Right lung (tissue), 5 donors: Measurements from ENCODE around the gene PPP5C. TPM values are rescaled to one million over a fixed set of nuclear protein-coding genes. Genes with fewer than 3 reads are reported as not detected.
"Not testable (repeated sequence)": the region's sequence is repeated elsewhere in the genome, so short reads cannot be mapped to it uniquely, and the experiment has no call there.

Experiments used
- DNase-seq, 2 donors: peaks; one replicate each; pipeline ENCODE4 v3.0.0-alpha.2; 2013
- polyA plus RNA-seq, 5 donors: library from polyadenylated mRNA; unstranded; fragments of 120-200 nt; gene quantifications; one replicate each; pipeline versions ENCODE4 v1.2.1 to v1.2.3, GENCODE V29; 2013; ENCODE audit warnings: inconsistent platforms in 1 of 5, low replicate concordance in 1 of 5; ENCODE audit not compliant: insufficient read length in 5 of 5, insufficient read depth in 1 of 5

Gene PPP5C
- polyA plus RNA-seq, 5 donors, result 95.7 to 107 (median 104) TPM

- no peak for DNase-seq
Observed at GRCh38 chr19:46383171-46383815, 36.4 kb downstream of the PPP5C start.

- no peak for DNase-seq
Observed at GRCh38 chr19:46383846-46384245, 37.0 kb downstream of the PPP5C start.

GRCh38 chr19:46384396-46384795 is 37.5 kb downstream of the PPP5C start:
- no peak for DNase-seq

DNA sequence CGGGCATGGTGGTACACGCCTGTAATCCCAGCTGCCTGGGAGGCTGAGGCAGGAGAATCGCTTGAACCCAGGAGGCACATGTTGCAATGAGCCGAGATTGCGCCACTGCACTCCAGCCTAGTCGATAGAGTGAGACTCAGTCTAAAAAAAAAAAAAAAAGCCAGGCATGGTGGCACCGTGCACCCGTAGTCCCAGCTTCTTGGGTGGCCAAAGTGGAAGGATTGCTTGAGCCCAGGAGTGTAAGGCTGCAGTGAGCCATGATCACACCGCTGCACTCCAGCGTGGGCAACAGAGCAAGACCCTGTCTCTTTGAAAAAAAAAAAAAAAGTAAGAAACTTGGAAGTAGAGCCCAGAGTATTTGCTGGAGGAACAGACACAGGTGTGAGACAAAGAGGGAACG is 38.7 kb downstream of the PPP5C start:
- DNase-seq, result no peak

DNA sequence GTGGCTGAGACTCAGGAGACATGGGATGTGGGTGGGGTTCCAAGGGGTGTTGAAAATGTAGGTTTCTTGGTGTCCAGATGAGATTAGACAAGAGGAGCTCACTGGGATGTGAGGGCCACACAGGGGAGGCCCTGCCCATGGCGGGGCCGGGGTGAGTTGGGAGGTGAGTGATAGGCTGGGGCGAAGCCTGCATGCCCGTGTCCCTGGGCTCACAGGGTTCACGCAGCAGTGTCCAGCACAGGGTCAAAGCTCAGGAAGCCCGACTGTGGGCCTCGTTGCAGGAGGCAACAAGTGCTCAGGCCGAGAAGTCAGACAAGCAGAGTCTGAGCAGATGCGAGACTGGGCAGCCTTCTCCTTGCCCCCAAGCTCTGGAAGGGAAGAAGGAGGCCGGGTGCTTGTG is 39.3 kb downstream of the PPP5C start:
- no peak for DNase-seq

DNA sequence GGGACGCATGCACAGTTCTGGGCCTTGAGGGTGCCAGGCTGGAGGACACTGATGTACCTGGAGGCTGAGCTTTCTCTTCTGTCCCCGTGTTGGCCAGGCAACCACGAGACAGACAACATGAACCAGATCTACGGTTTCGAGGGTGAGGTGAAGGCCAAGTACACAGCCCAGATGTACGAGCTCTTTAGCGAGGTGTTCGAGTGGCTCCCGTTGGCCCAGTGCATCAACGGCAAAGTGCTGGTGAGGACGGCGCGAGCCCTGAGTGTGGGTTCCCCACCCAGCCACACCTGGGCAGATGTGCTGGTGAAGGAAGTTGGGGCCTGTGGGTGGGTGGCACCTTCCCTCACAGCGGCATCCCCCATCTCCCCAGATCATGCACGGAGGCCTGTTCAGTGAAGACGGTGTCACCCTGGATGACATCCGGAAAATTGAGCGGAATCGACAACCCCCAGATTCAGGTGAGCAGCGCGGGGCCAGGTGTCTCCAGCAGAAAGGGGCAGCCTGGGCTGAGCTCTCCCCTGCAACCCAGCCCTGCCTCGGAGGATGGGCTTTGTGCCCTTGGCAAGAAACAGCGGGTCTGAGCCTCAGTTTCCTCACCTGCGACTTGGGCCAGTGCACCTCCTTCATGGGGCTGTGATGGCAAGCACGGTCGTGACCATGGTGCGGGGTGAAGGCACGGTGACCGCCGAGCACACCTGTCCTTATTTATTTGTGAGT is 40.3 kb downstream of the PPP5C start:
- no peak for DNase-seq

- no peak for DNase-seq
Observed at GRCh38 chr19:46387713-46388130, 40.8 kb downstream of the PPP5C start.

DNA sequence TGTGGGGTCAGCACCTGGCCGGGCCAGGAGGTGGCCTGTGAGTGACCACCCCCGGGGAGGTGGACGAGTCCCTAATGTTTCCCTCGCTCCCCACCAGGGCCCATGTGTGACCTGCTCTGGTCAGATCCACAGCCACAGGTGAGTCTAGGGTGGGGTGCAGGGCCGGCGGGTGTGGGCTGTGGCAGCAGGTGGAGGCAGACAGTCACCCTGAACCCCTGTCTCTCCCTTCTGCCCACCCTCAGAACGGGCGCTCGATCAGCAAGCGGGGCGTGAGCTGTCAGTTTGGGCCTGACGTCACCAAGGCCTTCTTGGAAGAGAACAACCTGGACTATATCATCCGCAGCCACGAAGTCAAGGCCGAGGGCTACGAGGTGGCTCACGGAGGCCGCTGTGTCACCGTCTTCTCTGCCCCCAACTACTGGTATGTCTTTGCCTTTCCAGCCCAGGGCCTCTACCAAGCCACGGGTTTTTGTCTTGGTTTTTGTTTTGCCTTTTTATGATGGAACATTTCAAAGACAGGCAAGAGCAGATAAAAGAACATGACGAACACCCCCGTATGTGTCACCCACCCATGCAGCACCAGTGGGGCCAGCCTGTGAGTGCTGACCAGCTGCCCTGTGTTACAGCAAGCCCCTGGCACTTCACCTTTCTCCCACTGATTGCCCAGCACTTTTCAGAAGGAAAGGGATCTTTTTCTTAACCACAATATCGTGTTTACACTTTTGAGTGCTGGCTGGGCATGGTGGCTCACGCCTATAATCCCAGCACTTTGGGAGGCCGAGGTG is 41.6 kb downstream of the PPP5C start:
- no peak for DNase-seq

DNA sequence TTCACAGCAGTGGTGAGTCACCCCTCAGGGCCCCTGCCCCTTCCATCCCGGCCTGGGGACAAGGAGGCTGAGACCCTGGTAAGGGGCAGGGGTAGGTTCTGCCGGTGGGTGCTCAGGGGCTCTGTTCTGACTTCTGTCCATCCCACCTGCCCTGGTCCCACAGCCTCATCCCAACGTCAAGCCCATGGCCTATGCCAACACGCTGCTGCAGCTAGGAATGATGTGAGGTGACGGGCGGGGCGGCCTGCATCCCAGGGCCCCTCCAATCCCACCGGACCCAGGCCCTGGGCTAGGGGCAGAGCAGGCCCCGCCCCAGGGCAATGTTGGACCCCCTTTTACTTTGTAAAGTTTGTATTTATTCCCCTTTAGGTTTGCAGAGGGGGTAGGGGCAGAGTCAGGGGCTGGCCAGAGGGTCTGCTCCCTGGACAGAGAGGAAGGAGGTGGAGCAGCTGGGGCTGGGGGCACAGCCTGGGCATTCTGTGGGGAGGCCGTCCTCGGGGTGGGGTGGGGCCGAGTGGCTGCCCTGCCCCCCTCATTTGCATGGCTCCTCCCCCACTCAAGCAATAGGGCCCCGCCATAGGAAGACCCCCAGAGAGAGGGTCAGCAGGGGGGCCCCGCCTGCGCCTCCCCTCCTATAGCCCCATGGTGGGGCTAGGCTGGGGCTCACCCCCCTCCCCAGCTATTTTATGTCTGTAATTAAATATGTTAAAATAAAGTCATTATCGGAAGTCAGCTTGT is 43.4 kb downstream of the PPP5C start:
- no peak for DNase-seq

GRCh38 chr19:46390866-46391265 is 44.0 kb downstream of the PPP5C start:
- no peak for DNase-seq

DNA sequence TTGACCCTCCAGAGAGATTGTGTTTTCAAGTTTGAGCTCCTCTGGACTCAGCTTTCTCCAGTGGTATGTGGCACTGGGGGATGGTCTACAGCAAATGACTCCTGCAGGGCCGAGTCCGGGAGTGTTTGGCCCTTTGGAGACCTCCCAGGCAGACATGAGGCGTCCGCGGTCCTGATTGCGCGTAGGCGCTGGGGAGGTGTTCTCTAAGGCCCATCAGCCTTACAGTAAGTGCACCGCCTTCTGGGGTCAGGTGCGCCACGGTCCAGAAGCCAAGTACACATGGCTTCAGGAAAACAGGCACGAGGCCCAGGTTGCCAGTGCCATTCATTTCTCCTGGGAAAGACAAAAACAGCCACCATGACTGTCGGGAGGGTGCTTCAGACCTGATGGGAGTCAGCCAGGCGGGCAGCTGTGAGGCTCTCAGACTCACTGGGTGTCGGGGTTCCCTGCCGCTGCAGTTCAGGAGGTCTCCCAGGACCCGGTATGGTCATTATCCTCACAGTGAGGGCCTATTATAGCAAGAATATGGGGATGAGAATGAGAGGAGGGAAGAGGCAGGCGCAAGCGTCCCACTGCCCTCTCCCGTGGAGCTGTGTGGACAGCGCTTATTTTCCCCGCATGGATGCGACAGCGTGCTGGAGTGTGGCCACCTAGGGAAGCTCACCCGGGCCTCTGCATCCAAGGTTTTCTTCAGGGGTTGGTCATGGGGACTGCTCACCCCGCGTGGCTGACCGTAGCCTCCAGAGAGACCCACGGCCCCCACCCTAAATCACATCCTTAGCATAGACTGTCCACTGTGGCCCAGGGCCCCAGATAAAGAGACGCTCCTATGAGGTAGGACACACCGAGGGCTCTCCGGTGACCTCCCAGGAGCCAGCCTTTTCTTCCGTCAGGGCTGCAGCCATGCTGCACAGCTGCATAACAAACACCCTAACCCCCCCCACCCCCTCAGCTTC is 44.7 kb downstream of the PPP5C start:
- DNase-seq, result no peak

DNA sequence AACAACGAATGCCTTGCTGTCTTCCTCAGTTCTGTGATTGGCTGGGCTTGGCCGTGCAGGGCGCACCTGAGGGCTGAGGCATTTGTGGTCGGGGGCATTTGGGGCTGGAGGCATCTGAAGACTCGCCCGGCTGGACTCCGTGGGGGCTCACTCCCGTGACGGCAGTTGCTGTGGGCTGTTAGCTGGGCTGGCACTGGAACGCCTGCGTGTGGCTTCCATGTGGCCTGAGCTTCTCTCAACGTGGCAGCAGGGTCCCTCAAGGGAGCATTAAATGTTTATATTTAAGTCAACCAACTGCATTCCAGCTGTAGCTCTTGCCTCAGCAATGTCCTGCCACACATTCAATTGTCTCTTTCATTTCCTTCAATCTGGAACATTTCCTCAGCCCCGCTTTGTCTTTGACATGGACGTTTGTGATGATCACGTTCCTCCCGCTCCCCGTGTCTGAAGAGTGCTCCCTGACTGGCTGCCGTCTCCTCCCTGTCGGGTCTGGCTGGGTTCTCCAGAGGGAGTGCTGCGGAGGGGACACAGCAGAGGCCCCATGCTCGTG is 45.4 kb downstream of the PPP5C start:
- peak; percentile 83 to 85 for DNase-seq

DNA sequence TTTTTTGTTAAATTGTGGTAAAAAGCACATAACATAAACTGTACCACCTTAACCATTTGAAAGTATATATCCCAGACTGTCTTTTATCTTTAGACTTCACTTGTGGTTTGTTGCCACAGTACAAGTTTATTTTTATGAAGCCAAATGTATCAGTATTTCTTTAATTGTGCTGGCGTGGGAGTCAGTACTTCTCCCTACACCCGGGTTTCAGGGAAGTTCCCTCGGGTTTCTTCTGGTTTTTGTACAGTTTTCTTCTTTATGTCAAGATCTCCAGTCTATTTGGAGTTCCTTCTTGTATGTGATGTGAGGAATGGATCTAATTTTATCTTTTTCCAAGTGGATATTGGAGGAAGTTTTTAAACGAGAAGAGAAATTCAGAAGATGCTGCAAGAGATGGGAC is 46.0 kb downstream of the PPP5C start:
- no peak for DNase-seq

DNA sequence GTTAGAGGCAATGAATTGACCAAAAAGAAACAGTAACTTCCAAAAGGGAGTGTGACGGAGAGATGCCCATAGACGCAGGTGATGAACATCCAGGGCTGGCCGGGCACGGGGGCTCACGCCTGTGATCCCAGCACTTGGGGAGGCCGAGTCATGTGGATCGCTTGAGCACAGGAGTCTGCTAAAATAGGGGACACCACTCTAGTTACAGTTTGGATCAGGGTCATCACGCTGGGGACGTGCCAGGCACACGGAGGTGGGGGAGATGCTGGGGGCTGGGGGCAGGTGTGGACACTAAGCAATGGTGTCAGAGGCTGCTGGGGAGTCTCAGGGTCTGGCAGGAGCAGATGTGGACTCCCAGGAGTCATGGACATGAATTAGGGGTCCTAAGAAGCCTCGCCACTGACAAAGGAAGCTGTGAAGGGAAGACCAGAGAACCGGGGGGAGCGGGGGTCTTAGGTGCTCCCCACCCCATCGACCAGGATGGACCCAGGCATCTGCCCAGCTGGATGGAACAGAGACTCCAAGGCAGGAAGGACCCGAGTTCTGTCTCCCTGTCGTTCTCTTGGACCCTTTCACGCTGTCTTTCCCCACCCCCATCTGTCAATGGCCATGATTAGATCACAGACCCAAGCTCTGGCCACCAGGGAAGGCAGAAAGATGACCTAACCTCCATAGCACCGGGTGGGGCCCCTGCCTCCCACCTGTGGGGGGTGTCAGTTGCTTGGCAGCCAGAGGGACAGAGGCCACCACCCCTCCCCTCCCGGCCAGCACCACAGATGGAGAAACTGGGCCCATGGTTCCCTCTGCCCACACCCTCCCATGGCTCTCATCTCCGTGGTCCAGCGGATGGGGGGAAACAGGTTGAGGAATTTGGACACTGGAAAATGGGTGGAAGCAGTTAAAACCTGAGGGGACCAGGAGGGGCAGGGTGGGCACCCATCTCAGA is 46.8 kb downstream of the PPP5C start:
- DNase-seq, result no peak

GRCh38 chr19:46394402-46394797 is 47.5 kb downstream of the PPP5C start:
- DNase-seq, result no peak

GRCh38 chr19:46397801-46398479 is 51.1 kb downstream of the PPP5C start:
- DNase-seq, result not testable (repeated sequence)

DNA sequence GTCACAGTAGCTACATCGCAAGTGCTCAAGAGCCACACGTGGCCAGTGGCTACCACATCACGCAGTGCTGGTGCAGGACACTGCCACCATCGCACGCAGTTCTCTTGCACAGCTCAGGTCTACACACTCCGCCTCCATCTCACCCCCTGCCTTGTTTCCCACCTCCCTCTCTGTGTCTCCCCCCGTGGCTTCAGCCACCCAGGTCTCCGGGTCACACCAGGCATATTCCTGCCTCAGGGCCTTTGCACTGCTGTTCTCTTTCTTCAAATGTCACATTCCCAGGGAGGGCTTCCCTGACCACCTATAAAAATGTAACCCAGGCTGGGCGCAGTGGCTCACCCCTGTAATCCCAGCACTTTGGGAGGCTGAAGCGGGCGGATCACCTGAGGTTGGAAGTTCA is 55.8 kb downstream of the PPP5C start:
- no peak for DNase-seq

DNA sequence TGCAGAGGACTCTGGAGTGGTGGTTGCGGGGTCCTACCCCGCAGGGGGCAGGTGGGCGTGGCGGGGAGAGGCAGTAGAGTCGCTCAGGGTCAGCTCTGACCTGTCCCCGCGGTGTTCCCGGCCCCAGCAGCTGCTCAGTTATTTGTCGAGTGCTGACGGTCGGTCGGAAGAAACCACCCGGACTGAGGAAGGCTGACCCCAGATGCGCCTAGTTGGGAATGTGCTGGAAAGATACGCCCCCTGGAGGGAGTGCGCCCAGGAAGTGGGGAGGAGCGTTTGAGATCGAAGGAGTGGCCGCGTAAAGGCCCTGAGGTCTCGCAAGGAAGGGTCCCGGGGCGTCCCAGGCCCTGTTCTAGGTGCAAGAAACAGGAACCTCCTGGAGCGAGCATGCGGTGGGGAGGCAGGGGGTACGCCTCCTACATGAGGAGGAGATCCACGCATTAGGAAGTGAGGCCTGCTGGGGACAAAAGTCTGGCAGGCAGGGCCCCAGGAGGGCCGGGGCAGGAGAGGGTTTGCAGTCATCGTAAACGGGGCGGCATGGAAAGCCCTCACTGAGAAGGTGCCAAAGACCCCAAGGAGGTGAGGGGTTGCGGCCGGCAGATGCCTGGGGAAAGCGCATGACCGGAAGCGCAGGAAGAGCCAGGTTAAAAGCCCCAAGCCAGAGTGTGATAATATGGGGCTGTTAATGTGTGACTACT is 57.3 kb downstream of the PPP5C start:
- peak in 1 of 2 donors; percentile 66 for DNase-seq
